H1 (cell line): Measurements from ENCODE around the gene UBR3. TPM values are rescaled to one million over a fixed set of nuclear protein-coding genes. Genes with fewer than 3 reads are reported as not detected.

Source experiments
- CHD7 ChIP-seq: fragments of 300-600 bp; sonication (generic); IDR thresholded peaks from 2 replicates; pipeline ENCODE4 v1.7.1; 2012; ENCODE audit warnings: low read length, moderate library complexity, mild to moderate bottlenecking, inconsistent platforms; ENCODE audit not compliant: insufficient replicate concordance
- HDAC6 ChIP-seq: IDR thresholded peaks from one replicate; pipeline ENCODE4 v1.7.1; 2012; ENCODE audit warnings: low read depth, mild to moderate bottlenecking, inconsistent platforms, low read length, moderate library complexity
- KDM1A ChIP-seq: fragments of 200-600, 300-600 bp; sonication (generic); IDR thresholded peaks from 2 replicates; pipeline ENCODE4 v1.7.1; 2016; ENCODE audit warnings: mild to moderate bottlenecking, low read length, borderline replicate concordance
- KDM5A ChIP-seq: fragments of 200-600 bp; IDR thresholded peaks from 2 replicates; pipeline ENCODE4 v1.7.1; 2012; ENCODE audit warnings: mild to moderate bottlenecking, low read length, inconsistent platforms, mixed read lengths
- NANOG ChIP-seq: IDR thresholded peaks from 2 replicates; pipeline ENCODE4 v1.6.1; 2011; ENCODE audit warnings: low read length, low read depth, mild to moderate bottlenecking, inconsistent platforms; ENCODE audit not compliant: insufficient read depth, poor library complexity, severe bottlenecking
- NRF1 ChIP-seq: IDR thresholded peaks from 2 replicates; pipeline ENCODE4 v1.6.1; 2011; ENCODE audit warnings: mild to moderate bottlenecking, low read depth, low read length, improper control_type of control experiment
- RNF2 ChIP-seq: fragments of 200-900, 300-1000 bp; sonication (generic); IDR thresholded peaks from 2 replicates; pipeline ENCODE4 v1.7.1; 2016; ENCODE audit warnings: borderline replicate concordance, low read depth, mild to moderate bottlenecking, antibody characterized with exemption, low read length; ENCODE audit not compliant: poor library complexity, severe bottlenecking; ENCODE audit errors: missing control alignments
- polyA plus RNA-seq, 7 experiments: library from polyadenylated mRNA; depleted of rRNA in 3 of 7; stranded (reverse) in 5 of 7; unstranded in 2 of 7; fragments of >200 nt in 5 of 7; fragments of 200-250 nt in 2 of 7; gene quantifications; 1 replicate in 5 of 7; 2 replicates in 1 of 7; 4 replicates in 1 of 7; pipeline versions ENCODE4 v1.2.1 to v1.2.3, GENCODE V29; 2011 to 2013; ENCODE audit warnings: missing spikeins in 2 of 7, mixed read lengths in 2 of 7
- total RNA-seq: library from RNA; stranded (reverse); fragmentation: NEBNext Ultra II Directional; extraction: Animal tissue kit (Norgen Biotek cat#: 25700); gene quantifications from 2 replicates; pipeline ENCODE4 v1.2.1, GENCODE V29; 2021
- TF ChIP-seq, protein P1 (sequence below): IDR thresholded peaks from 2 replicates; pipeline ENCODE4 v1.6.1; 2012; ENCODE audit warnings: low read length, inconsistent platforms

The UBR3 gene
- total and polyA plus RNA-seq, 2 of the 8 experiments (the other 6 are each of a cell fraction or from before 2014, with no cell fraction given) = 3.7 to 17.7 TPM

GRCh38 chr2:169834401-169834800, 7.1 kb downstream of the UBR3 start (continued):
- TF ChIP-seq CHD7 (no peak), RNF2 (no peak), KDM1A (no peak), NANOG (no peak), HDAC6 (no peak), KDM5A (no peak), NRF1 (no peak)
- TF ChIP-seq, protein P1, sequence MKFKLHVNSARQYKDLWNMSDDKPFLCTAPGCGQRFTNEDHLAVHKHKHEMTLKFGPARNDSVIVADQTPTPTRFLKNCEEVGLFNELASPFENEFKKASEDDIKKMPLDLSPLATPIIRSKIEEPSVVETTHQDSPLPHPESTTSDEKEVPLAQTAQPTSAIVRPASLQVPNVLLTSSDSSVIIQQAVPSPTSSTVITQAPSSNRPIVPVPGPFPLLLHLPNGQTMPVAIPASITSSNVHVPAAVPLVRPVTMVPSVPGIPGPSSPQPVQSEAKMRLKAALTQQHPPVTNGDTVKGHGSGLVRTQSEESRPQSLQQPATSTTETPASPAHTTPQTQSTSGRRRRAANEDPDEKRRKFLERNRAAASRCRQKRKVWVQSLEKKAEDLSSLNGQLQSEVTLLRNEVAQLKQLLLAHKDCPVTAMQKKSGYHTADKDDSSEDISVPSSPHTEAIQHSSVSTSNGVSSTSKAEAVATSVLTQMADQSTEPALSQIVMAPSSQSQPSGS = no peak
- TF ChIP-seq, all 59 proteins: peak for 0
